Measurements from ENCODE around the gene GATD1. TPM values are rescaled to one million over a fixed set of nuclear protein-coding genes. Genes with fewer than 3 reads are reported as not detected.

GATD1 gene
- polyA plus RNA-seq, 2 of the 4 experiments (the other 2 are of a cell fraction): 14.5 to 43.1 TPM

GRCh38 chr11:790721-791564, 13.7 kb upstream of the GATD1 start:
- ChIA-PET POLR2A (interaction anchor here (1.3 to 2.1 kb wide), 4 partner anchors 12 to 18 kb away, joined by 3 to 9 read pairs (median 4); partner anchors contain the start of genes GATD1 and RPLP2), CTCF (interaction anchor here (0.6 to 1.6 kb wide), 3 partner anchors 8 to 16 kb away, joined by 4 read pairs; no protein-coding TSS in a partner anchor)
- Histone ChIP-seq H3K9me3 (no peaks in the 10 kb centered on the region), H3K4me1 (peaks cover 39% of the 10 kb centered on the region), H3K4me2 (peak overlapping the region; percentile 77), H3K27ac (peak overlapping the region in 1 of 2 experiments; percentile 72; a peak in 1 of 6 replicates), H3K4me3 (no peak overlapping the region)
- no peak for TF ChIP-seq RCOR1 (IDR thresholded peaks at IDR 0.05; ENCODE audit: low read depth, low read length)
- 0 out of 2 replicates have a peak, but pooled peaks have one; percentile 33 for TF ChIP-seq USF2 (IDR thresholded peaks at IDR 0.05)
- no peak for TF ChIP-seq ZSCAN20 (CRISPR knock-in tag; IDR thresholded peaks at IDR 0.05)
- TF ChIP-seq JUN (IDR thresholded peaks at IDR 0.05): peak in 1 of 2 experiments; percentile 24; a peak in 1 of 5 replicates
- TF ChIP-seq KDM1A (IDR thresholded peaks at IDR 0.05; ENCODE audit: low read depth): no peak
- no peak for FAIRE-seq
- peak; percentile 36 to 83 for ATAC-seq
- WGBS (ENCODE audit: missing lambda C conversion rate): 59% methylated on average over 18 of the region's 18 CpGs
- DNase-seq (ENCODE audit: low read depth in 1 of 2, low spot score in 1 of 2): peak in 1 of 2 experiments; percentile 74

GRCh38 chr11:789943-790342, 12.7 kb upstream of the GATD1 start, which contains the start of gene CEND1:
CEND1 (minus strand) TSS chr11:790090; CDS start chr11:788576, 1,514 bp downstream.
- ATAC-seq: peak in 1 of 2 experiments; percentile 27; a peak in 3 of 6 replicates
- 26% methylated on average over 11 of the region's 44 CpGs for WGBS (ENCODE audit: missing lambda C conversion rate)
- Histone ChIP-seq H3K27ac (peak within 1 kb of the TSS in 1 of 2 experiments; percentile 72; a peak in 3 of 6 replicates), H3K4me1 (peaks cover 29% of the 10 kb centered on the region), H3K9me3 (no peaks in the 10 kb centered on the region), H3K4me3 (peak within 1 kb of the TSS; percentile 37), H3K4me2 (peak within 1 kb of the TSS; percentile 77)
- peak; percentile 44 to 57 for DNase-seq (ENCODE audit: low read depth in 1 of 2, low spot score in 1 of 2)
- TF ChIP-seq MAFK (IDR thresholded peaks at IDR 0.05; ENCODE audit: partially characterized antibody) (no peak), BCL3 (IDR thresholded peaks at IDR 0.05) (no peak), ATOH8 (CRISPR knock-in tag; IDR thresholded peaks at IDR 0.05; ENCODE audit: low read depth) (no peak), CHD2 (IDR thresholded peaks at IDR 0.05; ENCODE audit: low read length, partially characterized antibody) (no peak), SMC3 (IDR thresholded peaks at IDR 0.05) (no peak), POLR2A (IDR thresholded peaks at IDR 0.05; ENCODE audit: low read length) (no peak), RCOR1 (IDR thresholded peaks at IDR 0.05; ENCODE audit: low read depth, low read length) (no peak), EP300 (IDR thresholded peaks at IDR 0.05) (no peak), CBX2 (IDR thresholded peaks at IDR 0.05; ENCODE audit: borderline replicate concordance, low read depth) (no peak), NR3C1 (IDR thresholded peaks at IDR 0.05) (no peak), ELK1 (IDR thresholded peaks at IDR 0.05; ENCODE audit: low read depth, low read length) (no peak), ZSCAN20 (CRISPR knock-in tag; IDR thresholded peaks at IDR 0.05) (no peak), FOXS1 (CRISPR knock-in tag; IDR thresholded peaks at IDR 0.05) (no peak), ZFP36 (IDR thresholded peaks at IDR 0.05; ENCODE audit: borderline replicate concordance, partially characterized antibody) (no peak), BHLHE40 (IDR thresholded peaks at IDR 0.05; ENCODE audit: low read depth, low read length) (no peak), KDM1A (IDR thresholded peaks at IDR 0.05; ENCODE audit: low read depth) (no peak), RARB (CRISPR knock-in tag; IDR thresholded peaks at IDR 0.05) (no peak), CEBPB (IDR thresholded peaks at IDR 0.05) (no peak)
- ChIA-PET POLR2A (interaction anchor here (1.1 to 2.1 kb wide), 4 partner anchors 11 to 29 kb away, joined by 3 to 9 read pairs (median 4); partner anchors contain the start of gene RPLP2), CTCF (interaction anchor here (0.6 to 1.6 kb wide), 5 partner anchors 9 to 17 kb away, joined by 3 to 4 read pairs (median 4); no protein-coding TSS in a partner anchor)
- no peak for FAIRE-seq

Data from A549 (cell line).